NCI-H748 treated with DMSO at 0.1 percent for 48 hours (cell line): Measurements from ENCODE around the gene TMEM269.
"Not testable (repeated sequence)": the region's sequence is repeated elsewhere in the genome, so short reads cannot be mapped to it uniquely, and the experiment has no call there.

Experiments used
- DNase-seq: peaks from one replicate; lab custom pipeline; 2025; lab: John Stamatoyannopoulos, UW

Gene TMEM269

GRCh38 chr1:42776502-42776901, 8.3 kb upstream of the TMEM269 start:
- DNase-seq: no peak

- peak; percentile 88 for DNase-seq
Observed at GRCh38 chr1:42777852-42778251, 6.9 kb upstream of the TMEM269 start.

GRCh38 chr1:42779725-42780124, 5.1 kb upstream of the TMEM269 start:
- no peak for DNase-seq

GRCh38 chr1:42780176-42780575, 4.6 kb upstream of the TMEM269 start:
- no peak for DNase-seq

GRCh38 chr1:42783092-42783491, 1.7 kb upstream of the TMEM269 start:
- no peak for DNase-seq

- no peak for DNase-seq
Observed at GRCh38 chr1:42784547-42784945, 245 bp upstream of the TMEM269 start.

- DNase-seq: no peak
Observed at GRCh38 chr1:42786097-42786496, 1.3 kb downstream of the TMEM269 start.

- DNase-seq: no peak
Observed at GRCh38 chr1:42788021-42788420, 3.2 kb downstream of the TMEM269 start.

- DNase-seq: no peak
Observed at GRCh38 chr1:42793824-42794223, 9.0 kb downstream of the TMEM269 start.

GRCh38 chr1:42797414-42797813, 12.6 kb downstream of the TMEM269 start:
- DNase-seq: no peak

- DNase-seq: no peak
Observed at GRCh38 chr1:42797979-42798378, 13.2 kb downstream of the TMEM269 start.

- no peak for DNase-seq
Observed at GRCh38 chr1:42801832-42802473, 17.2 kb downstream of the TMEM269 start.

GRCh38 chr1:42806171-42806570, 21.4 kb downstream of the TMEM269 start:
- no peak for DNase-seq

- no peak for DNase-seq
Observed at GRCh38 chr1:42806593-42806992, 21.8 kb downstream of the TMEM269 start.

- no peak for DNase-seq
Observed at GRCh38 chr1:42807056-42807668, 22.4 kb downstream of the TMEM269 start.

GRCh38 chr1:42814815-42815214, 30.0 kb downstream of the TMEM269 start:
- not testable (repeated sequence) for DNase-seq

- DNase-seq: peak; percentile 100
Observed at GRCh38 chr1:42815941-42816584, 31.3 kb downstream of the TMEM269 start.

GRCh38 chr1:42816585-42817439, 32.0 kb downstream of the TMEM269 start, which contains the start of the genes ERMAP and SVBP:
Gene ERMAP (plus strand): TSS chr1:42817122. CDS start chr1:42830449, 13,327 bp downstream.
Gene SVBP (minus strand): TSS chr1:42817397. CDS start chr1:42816544, 853 bp downstream.
- peak; percentile 100 for DNase-seq

- DNase-seq: no peak
Observed at GRCh38 chr1:42817440-42817767, 32.6 kb downstream of the TMEM269 start.

- DNase-seq: no peak
Observed at GRCh38 chr1:42817976-42818375, 33.2 kb downstream of the TMEM269 start.

- no peak for DNase-seq
Observed at GRCh38 chr1:42820813-42821212, 36.0 kb downstream of the TMEM269 start.

GRCh38 chr1:42821690-42822089, 36.9 kb downstream of the TMEM269 start:
- no peak for DNase-seq
